Measurements from ENCODE around the gene SAMHD1.

Gene SAMHD1

GRCh38 chr20:36871640-36872570 lies 79.6 kb downstream of the SAMHD1 start:
- no peak for DNase-seq

DNA sequence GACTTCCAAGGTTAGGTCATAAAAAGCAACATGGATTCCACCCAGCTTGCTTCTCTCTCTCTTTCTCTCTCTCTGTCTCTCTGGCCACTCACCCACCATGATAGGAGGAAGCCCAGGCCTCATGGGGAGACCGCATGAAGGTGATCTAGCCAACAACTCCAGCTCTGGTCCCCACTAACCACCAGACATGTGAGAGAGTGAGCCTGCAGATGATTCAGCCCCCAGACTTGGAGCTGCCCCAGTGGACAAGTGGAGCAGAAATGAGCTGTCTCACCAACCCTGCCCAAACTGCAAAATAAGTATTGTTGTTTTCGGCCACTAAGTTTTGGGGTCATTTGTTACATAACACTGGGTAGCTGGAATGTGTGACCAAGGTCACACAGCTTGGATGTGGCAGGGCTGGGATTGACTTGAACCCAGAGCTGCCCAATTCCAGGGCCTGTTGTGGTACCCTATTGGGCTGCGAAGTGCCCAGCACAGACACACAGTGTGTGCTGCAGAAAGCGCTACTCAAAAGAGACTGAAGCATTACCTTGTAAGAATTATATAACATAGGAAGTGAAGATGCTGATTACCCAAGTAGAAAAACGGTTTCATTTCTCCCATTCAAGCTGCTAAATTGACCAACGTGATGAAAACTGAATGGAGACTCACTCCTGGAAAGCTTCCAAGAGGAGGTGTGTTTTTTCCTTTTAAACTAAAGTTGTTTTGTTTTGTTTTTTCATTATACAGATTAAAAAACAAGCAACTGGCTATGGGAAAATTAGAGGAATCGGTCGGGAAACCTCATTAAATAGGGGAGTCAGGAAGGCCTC lies 84.6 kb downstream of the SAMHD1 start:
- no peak for DNase-seq

DNA sequence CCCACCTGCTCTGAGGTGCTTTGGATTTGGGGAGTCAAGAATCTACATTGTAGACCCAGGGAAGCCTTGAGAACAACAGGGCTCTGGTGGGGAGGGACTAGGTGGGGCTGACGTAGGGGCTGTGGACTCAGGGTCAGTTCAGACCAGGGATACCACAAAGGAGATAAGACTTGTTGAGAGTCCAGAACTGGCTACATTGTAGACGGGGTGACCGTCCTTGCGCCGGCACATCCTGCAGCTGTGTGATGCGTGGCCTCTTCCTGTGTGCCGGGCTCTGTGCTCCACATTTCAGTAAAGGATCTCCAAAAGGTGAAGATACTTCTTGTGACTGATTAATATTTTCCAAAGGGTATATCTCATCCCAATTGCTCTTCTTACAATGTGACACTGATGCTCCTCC lies 85.3 kb downstream of the SAMHD1 start:
- no peak for DNase-seq

DNA sequence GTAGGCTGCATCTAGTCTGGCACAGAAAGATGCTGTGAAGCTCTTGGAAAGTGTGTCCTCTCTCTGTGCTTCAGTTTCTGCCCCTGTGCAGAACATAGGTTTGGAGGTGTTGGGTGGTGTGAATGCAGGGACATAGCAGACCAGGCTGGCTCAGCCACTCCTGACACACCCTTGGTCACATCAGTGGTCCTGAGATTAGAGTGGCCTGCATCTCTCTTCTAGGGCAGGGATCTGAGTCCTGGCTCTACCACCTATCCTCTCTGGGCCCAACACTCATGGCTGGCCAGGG lies 85.7 kb downstream of the SAMHD1 start:
- no peak for DNase-seq

GRCh38 chr20:36865076-36865860 lies 86.2 kb downstream of the SAMHD1 start:
- no peak for DNase-seq

DNA sequence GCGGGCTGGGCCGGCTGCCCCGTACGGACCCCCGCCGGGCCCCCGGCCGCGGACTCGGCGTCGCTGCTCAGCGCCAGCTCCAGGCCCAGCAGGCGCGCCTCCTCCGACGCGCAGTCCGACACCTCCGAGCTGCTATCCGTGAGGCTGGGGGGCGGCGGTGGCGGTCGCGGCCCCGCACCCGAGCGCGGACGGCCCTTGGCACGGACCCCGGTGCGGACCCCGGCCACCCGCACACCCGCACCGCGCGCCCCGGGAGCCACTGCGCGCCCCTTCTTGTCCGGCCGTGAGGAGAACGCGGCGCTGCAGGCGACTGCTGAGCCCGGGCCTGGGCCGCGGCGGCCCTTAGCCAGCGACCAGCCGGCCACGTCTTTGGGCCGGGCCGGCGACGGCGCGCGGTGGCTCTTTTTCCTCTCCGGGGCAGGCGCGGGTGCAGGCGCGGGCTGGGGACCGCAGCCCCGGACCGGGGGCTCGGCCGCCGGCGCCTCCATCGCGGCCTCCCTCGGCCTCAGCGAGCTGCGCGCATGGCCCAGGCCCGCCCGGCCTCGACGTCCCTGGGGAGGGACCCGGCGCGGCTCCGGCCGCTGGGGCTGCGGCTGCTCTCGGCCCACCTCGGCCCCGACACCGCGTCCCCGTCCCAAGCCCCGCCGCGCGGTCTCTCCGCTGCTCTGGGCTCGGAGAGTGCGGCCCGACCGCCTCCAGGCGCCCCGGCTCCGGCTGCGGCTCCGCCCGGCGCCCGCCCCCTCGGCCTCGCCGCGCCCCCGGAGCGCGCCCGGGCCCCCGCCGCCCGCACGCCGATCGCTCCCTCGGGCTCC lies 88.4 kb downstream of the SAMHD1 start:
- no peak for DNase-seq

GRCh38 chr20:36861875-36862801 lies 89.4 kb downstream of the SAMHD1 start:
- DNase-seq = no peak

DNA sequence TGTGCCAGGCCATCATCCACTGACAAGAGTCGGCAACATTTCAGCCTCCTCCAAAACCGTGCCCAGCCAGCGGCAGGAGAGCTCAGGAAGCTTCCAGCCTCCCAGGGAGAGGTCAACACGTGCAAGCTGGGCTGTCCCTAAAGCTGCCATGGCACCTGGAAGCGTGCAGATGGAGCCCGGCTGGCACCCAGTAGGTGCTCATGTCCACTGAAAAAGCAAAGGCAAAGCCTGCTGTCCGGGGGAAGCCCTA lies 90.0 kb downstream of the SAMHD1 start:
- no peak for DNase-seq

- DNase-seq = no peak
Measured at GRCh38 chr20:36860811-36861624, 90.5 kb downstream of the SAMHD1 start.

GRCh38 chr20:36860339-36860738 lies 91.2 kb downstream of the SAMHD1 start:
- DNase-seq = no peak

GRCh38 chr20:36859700-36860330 lies 91.7 kb downstream of the SAMHD1 start:
- no peak for DNase-seq

- DNase-seq = no peak
Measured at GRCh38 chr20:36859282-36859555, 92.3 kb downstream of the SAMHD1 start.

DNA sequence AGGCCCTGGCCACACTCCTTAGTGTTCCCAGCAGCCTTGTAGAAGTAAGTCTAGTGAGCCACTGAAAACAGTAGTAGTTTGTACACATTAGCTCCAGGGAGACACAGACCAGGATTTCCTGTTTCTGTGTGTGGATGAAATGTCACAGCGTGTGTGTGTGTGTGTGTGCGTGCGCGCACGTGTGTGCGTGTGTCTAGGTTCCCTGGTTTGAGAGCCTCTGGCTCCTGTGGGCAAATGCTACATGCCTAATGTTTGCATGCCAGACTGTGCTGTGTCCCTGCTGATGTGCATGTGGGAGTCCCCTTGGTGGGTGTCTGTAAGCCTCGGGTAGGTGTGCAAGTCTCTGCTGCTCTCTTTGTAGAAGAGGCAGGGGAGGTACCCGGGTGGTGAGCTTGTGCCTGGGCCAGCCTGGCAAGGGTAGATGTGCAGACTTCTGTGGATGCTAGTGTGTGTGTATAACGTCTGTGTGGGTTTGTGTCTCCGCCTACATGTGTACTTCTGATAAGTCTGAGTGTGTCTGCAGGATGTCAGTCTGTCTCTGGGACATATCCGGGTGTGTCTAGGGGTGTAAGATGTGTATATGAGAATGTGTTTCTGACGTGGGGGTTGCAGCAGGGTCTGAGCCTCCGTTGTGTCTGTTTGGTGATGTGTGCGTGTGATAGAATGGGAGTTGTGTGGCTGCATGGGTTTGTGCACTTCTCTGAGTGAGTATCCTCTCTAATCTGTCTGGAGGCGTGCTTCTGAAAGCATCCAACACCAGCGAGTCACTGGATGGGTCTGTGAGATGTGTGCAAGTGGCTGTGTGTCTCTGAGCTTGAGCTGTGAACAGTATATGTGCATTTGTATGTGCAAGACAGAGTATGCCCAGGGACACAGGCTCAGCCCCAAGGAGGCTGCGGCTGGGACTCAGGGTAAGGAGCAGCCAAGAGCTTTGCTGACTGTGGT lies 94.5 kb downstream of the SAMHD1 start:
- DNase-seq = peak; percentile 47

DNA sequence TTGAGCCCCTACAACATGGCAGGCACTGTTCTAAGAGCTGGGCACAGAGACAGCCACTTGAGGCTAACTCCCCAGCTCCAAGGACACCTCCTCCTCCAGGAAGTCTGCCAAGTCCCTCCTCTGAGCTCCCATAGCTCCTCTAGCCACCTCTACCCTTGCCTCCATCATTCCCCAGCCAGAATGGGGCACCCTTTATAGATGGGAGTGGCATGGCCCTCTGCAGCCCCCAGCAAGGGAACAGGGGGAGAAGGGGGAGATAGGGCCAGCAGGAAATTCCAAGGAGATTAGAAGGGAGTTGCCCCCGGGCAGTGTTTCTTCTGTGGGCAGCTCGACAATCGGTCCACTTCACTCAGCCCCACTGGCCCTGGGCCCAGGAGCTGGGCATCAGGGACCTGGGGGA lies 95.3 kb downstream of the SAMHD1 start:
- DNase-seq = no peak

DNA sequence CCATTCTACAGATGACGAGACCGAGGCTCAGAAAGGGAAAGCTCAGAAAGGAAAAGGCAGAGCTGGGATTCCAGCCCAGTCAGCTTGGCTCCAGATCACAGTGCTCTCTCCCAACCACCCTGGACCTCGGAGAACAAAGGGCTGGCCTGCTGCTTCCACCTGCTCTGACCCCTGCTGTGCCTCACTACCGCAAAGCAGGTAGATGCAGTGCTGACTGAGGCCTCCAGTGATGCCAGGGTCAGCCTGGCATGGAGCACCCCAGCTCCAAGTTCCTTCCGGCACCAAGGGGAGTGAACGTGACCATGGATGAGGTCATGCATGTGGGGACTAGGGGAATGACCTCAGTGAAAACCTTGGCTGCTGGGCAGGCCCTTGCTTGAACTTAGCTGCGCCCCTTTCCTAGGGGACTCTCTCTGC lies 96.3 kb downstream of the SAMHD1 start:
- no peak for DNase-seq

- no peak for DNase-seq
Measured at GRCh38 chr20:36854348-36855240, 96.9 kb downstream of the SAMHD1 start.

DNA sequence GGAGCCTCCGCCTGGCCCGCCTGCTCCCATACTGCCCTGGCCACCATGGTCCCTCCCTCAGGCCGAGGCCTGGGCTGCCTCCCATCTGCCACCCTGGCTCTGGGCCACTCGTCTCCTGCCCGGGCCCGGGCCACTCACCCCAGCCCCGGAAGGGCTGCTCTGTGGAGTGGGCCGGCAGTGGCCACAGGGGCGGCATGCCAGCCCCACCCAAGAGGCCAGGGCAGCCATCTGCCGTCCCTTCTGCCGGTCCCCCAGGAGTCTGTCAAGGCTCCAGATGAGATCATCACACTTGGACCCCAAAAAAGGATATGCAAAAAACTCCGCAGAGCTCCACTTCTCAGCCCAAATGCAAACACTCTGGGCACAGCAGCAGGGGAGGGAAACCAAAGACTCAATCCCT lies 99.3 kb downstream of the SAMHD1 start:
- DNase-seq = no peak

DNA sequence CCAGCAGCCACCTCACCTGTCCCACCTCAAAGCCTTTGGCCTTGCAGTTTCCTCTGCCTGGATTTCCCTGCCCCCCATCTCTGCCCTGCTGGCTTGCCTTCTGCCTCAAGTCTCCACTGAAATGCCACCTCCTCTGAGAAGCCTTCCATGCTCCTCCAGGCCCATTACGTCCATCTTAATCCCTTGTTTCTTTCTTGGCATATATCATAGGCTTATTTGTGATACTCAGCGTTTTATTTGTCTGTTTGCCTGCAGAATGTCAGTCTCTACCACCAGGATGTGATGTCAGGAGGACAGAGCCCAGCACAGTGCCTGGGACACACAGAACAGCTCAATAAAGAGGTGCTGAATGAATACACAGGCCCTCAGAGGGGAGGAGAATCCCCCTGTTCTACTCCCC lies 100.0 kb downstream of the SAMHD1 start:
- no peak for DNase-seq

All from CD4-positive, alpha-beta T cell treated with Interleukin-21 for 1 hour (primary cell).